CD4-positive, alpha-beta memory T cell (primary cell): ENCODE measurements around the gene MAP1LC3A. TPM values are rescaled to one million over a fixed set of nuclear protein-coding genes. Genes with fewer than 3 reads are reported as not detected.
A peak's percentile ranks its signal among the peaks of the same experiment; 100 is the strongest.

Experiments used
- CTCF ChIA-PET: fragments of 350-600 bp; sonication (Branson Sonifier 250); formaldehyde crosslinking; loops from one replicate; lab custom pipeline; 2021; ENCODE audit warnings: inconsistent platforms; ENCODE audit not compliant: partially characterized antibody; lab: Charles Lee
- POLR2A ChIA-PET: fragments of 350-600 bp; sonication (Branson Sonifier 250); formaldehyde crosslinking; loops from one replicate; lab custom pipeline; 2021; ENCODE audit not compliant: partially characterized antibody; lab: Charles Lee
- DNase-seq, 5 donors: peaks; one replicate each; pipeline versions ENCODE4 v3.0.0 to v3.0.0-alpha.2; 2020 to 2022; ENCODE audit warnings: mixed read lengths in 1 of 5
- H3K27ac ChIP-seq: one replicate; pipeline ENCODE4 v1.7.0; 2013; ENCODE audit warnings: low read depth, low read length
- H3K27me3 ChIP-seq: 2 replicates; pipeline ENCODE4 v1.7.0; 2013; ENCODE audit warnings: mild to moderate bottlenecking, low read length, moderate library complexity; ENCODE audit not compliant: insufficient read depth
- H3K36me3 ChIP-seq: 2 replicates; pipeline ENCODE4 v1.7.0; 2013; ENCODE audit warnings: mild to moderate bottlenecking, low read length, moderate library complexity; ENCODE audit not compliant: insufficient read depth
- H3K4me1 ChIP-seq: 2 replicates; pipeline ENCODE4 v1.7.0; 2013; ENCODE audit warnings: mild to moderate bottlenecking, low read length, moderate library complexity; ENCODE audit not compliant: insufficient read depth
- H3K4me3 ChIP-seq, 2 donors: one replicate each; pipeline ENCODE4 v1.7.0; 2013; ENCODE audit warnings: low read length in 2 of 2, mild to moderate bottlenecking in 1 of 2
- H3K9me3 ChIP-seq, 2 donors: one replicate each; pipeline ENCODE4 v1.7.0; 2013; ENCODE audit warnings: low read length in 2 of 2, control low read depth in 1 of 2; ENCODE audit not compliant: control insufficient read depth in 1 of 2
- H3K27ac Mint-ChIP-seq, 7 donors: one replicate each; pipeline ENCODE4 v1.8.0; 2020 to 2021; ENCODE audit warnings: mixed read lengths in 7 of 7, mild to moderate bottlenecking in 6 of 7, inconsistent platforms in 3 of 7, moderate library complexity in 3 of 7
- H3K27me3 Mint-ChIP-seq, 2 donors: one replicate each; pipeline ENCODE4 v1.8.0; 2020 to 2021; ENCODE audit warnings: mixed read lengths in 2 of 2
- H3K36me3 Mint-ChIP-seq, 2 donors: one replicate each; pipeline ENCODE4 v1.8.0; 2020 to 2021; ENCODE audit warnings: mixed read lengths in 2 of 2, inconsistent platforms in 1 of 2, mild to moderate bottlenecking in 1 of 2
- H3K4me1 Mint-ChIP-seq, 4 donors: one replicate each; pipeline ENCODE4 v1.8.0; 2020 to 2021; ENCODE audit warnings: mixed read lengths in 4 of 4, mild to moderate bottlenecking in 1 of 4
- H3K4me3 Mint-ChIP-seq, 8 donors: one replicate each; pipeline ENCODE4 v1.8.0; 2020 to 2021; ENCODE audit warnings: mixed read lengths in 8 of 8, mild to moderate bottlenecking in 7 of 8, moderate library complexity in 6 of 8, inconsistent platforms in 3 of 8
- H3K9me3 Mint-ChIP-seq, 8 donors: one replicate each; pipeline ENCODE4 v1.8.0; 2020 to 2021; ENCODE audit warnings: mixed read lengths in 8 of 8, mild to moderate bottlenecking in 5 of 8, inconsistent platforms in 3 of 8, moderate library complexity in 1 of 8
- intact Hi-C: fragments of 100-400 bp; cut with micrococcal nuclease; formaldehyde crosslinking; loops from one replicate; pipeline ENCODE4 v1.15.1; 2023
- polyA plus RNA-seq, 2 donors: library from polyadenylated mRNA; unstranded; fragments of 300-500 nt; fragmentation: Illumina TruSeq; gene quantifications; one replicate each; pipeline ENCODE4 v1.2.3, GENCODE V29; 2021
- total RNA-seq, 2 experiments: library from RNA; stranded (reverse); gene quantifications; one replicate each; pipeline ENCODE4 v1.2.3, GENCODE V29; 2021

MAP1LC3A gene
- total and polyA plus RNA-seq, 4 experiments from 2014 or later, result 2.1 to 7.9 (median 3.2) TPM

DNA sequence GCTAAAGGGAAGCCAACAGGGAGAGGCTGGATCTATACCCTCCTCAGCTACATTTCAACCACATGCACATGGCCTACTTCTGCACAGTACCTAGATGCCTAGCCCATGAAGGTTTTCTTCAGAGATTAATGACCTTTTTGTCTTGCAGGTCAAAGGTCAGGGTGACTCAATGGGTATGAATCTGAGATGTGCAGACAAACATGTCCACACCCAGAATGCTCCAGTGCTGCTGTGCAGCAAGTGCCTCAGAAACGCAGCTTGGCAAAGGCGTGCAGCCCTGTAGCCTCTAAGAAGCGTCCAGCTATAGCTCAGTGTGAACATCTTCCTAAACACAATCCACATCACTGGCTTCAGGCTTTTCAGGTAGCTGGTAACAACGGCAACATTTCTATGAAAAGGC is 24.4 kb downstream of the MAP1LC3A start:
- H3K27ac Mint-ChIP-seq, result peak overlapping the region in 2 of 7 donors; percentile 35 to 57
- no peak for DNase-seq
- CTCF ChIA-PET, result interaction anchor here (1.0 kb wide), 1 partner anchor 45 kb away, joined by 3 read pairs; no protein-coding TSS in a partner anchor
- H3K27me3 ChIP-seq, result no peaks in the 10 kb centered on the region
- peaks cover 34 to 37% of the 10 kb centered on the region in 2 donors for H3K36me3 Mint-ChIP-seq
- H3K4me3 Mint-ChIP-seq, result no peak overlapping the region
- peaks cover 13 to 32% (median 27%) of the 10 kb centered on the region in 4 donors for H3K4me1 Mint-ChIP-seq
- no peaks in the 10 kb centered on the region for H3K9me3 Mint-ChIP-seq
- H3K4me3 ChIP-seq, result no peak overlapping the region
- no peaks in the 10 kb centered on the region for H3K27me3 Mint-ChIP-seq
- intact Hi-C loops, result no loop called here
- POLR2A ChIA-PET, result no interaction called here
- peaks cover 12% of the 10 kb centered on the region for H3K36me3 ChIP-seq
- H3K27ac ChIP-seq, result no peak overlapping the region
- H3K4me1 ChIP-seq, result peaks cover 32% of the 10 kb centered on the region
- H3K9me3 ChIP-seq, result no peaks in the 10 kb centered on the region

DNA sequence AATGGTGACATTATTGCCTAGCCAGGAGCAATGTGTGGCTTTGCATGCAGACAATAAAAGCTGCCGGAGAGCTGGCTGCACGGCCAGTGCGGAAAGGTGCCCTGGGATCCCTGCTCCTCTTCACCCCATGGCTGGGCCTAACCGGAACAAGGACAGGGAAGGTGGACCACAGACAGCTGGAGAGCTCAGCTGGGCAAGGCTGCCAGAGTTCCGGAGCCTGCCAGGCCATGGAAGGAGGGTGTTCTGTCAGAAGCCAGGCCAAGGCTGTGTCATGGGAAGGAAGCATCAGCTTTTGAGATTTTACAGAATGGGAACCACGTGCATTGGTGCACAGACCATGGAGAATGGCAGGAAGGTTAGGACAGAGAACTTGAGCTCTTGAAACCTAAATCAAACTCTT is 25.0 kb downstream of the MAP1LC3A start:
- Mint-ChIP-seq H3K27ac (peak overlapping the region in 1 of 7 donors; percentile 35), H3K27me3 (no peaks in the 10 kb centered on the region), H3K9me3 (no peaks in the 10 kb centered on the region), H3K4me3 (no peak overlapping the region), H3K4me1 (peaks cover 13 to 30% (median 27%) of the 10 kb centered on the region in 4 donors), H3K36me3 (peaks cover 29 to 37% of the 10 kb centered on the region in 2 donors)
- POLR2A ChIA-PET, result no interaction called here
- no peaks in the 10 kb centered on the region for H3K9me3 ChIP-seq
- DNase-seq, result no peak
- no peak overlapping the region for H3K4me3 ChIP-seq
- H3K36me3 ChIP-seq, result peaks cover 12% of the 10 kb centered on the region
- intact Hi-C loops, result no loop called here
- H3K4me1 ChIP-seq, result peaks cover 32% of the 10 kb centered on the region
- CTCF ChIA-PET, result interaction anchor here (1.0 kb wide), 1 partner anchor 45 kb away, joined by 3 read pairs; no protein-coding TSS in a partner anchor
- H3K27ac ChIP-seq, result no peak overlapping the region
- no peaks in the 10 kb centered on the region for H3K27me3 ChIP-seq

DNA sequence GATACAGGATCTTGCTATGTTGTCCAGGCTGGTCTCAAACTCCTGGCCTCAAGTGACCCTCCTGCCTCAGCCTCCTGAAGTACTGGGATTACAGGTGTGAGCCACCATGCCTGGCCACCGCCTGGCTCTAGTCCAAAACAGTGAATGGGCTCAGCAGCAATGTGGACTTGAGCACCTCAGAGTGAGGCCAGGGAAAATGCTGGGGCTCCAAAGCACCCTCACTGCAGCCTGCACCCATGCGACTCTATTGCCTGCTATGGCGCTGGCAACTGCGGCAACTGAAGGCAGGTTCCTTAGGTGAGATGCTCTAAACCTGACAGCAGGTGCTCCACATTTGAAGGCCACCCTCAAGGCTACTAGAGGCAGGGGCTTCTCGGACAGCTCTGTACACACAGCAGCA is 26.5 kb downstream of the MAP1LC3A start:
- ChIA-PET CTCF (interaction anchor here (0.6 kb wide), 1 partner anchor 396 kb away, joined by 3 read pairs; no protein-coding TSS in a partner anchor), POLR2A (no interaction called here)
- Mint-ChIP-seq H3K27ac (no peak overlapping the region), H3K9me3 (no peaks in the 10 kb centered on the region), H3K36me3 (peaks cover 29 to 37% of the 10 kb centered on the region in 2 donors), H3K4me1 (peaks cover 13 to 23% (median 20%) of the 10 kb centered on the region in 4 donors), H3K27me3 (no peaks in the 10 kb centered on the region), H3K4me3 (no peak overlapping the region)
- Histone ChIP-seq H3K4me3 (no peak overlapping the region), H3K9me3 (no peaks in the 10 kb centered on the region), H3K27ac (no peak overlapping the region), H3K27me3 (no peaks in the 10 kb centered on the region), H3K36me3 (peaks cover 12% of the 10 kb centered on the region), H3K4me1 (peaks cover 21% of the 10 kb centered on the region)
- intact Hi-C loops, result no loop called here
- no peak for DNase-seq

DNA sequence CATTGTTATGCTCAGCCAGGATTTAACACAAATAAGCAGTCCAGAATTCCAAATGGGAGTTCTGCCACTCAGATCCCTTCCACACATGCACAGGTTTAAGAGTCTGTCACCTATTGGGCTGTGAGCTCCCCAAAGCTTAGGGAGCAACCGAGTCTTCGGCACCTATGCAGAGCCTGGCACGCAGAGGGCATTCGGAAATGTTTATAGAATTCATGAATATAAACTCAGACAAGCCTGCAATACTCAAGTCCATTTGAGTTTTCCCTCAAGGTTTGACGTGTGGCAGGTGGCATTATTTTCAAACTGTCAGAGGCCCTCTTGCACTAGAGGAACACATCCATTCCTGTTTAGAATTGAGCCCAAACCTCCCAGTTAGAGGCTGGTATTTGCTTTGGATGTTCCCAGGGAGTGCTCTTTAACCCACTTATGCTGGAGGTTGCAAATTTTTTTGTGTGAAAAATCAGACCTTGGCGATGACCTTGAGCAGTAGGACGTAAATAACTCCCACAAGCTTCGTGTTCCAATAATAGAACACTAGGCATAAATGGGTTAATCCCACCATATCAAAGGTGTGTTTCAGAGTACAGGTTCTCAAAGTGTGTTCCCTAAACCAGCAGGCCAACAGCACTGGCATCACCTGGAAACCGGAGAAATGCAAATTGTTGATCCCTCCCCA is 28.1 kb downstream of the MAP1LC3A start:
- ChIA-PET CTCF (no interaction called here), POLR2A (no interaction called here)
- H3K4me3 ChIP-seq, result no peak overlapping the region
- no peak for DNase-seq
- no peaks in the 10 kb centered on the region for H3K9me3 ChIP-seq
- Mint-ChIP-seq H3K4me1 (peaks cover 3 to 7% (median 5%) of the 10 kb centered on the region in 4 donors), H3K4me3 (no peak overlapping the region), H3K9me3 (no peaks in the 10 kb centered on the region), H3K27ac (peak overlapping the region in 2 of 7 donors; percentile 4 to 12), H3K27me3 (no peaks in the 10 kb centered on the region), H3K36me3 (peaks cover 15 to 29% of the 10 kb centered on the region in 2 donors)
- intact Hi-C loops, result no loop called here
- no peak overlapping the region for H3K27ac ChIP-seq
- peaks cover 12% of the 10 kb centered on the region for H3K36me3 ChIP-seq
- no peaks in the 10 kb centered on the region for H3K27me3 ChIP-seq
- peaks cover 5% of the 10 kb centered on the region for H3K4me1 ChIP-seq

DNA sequence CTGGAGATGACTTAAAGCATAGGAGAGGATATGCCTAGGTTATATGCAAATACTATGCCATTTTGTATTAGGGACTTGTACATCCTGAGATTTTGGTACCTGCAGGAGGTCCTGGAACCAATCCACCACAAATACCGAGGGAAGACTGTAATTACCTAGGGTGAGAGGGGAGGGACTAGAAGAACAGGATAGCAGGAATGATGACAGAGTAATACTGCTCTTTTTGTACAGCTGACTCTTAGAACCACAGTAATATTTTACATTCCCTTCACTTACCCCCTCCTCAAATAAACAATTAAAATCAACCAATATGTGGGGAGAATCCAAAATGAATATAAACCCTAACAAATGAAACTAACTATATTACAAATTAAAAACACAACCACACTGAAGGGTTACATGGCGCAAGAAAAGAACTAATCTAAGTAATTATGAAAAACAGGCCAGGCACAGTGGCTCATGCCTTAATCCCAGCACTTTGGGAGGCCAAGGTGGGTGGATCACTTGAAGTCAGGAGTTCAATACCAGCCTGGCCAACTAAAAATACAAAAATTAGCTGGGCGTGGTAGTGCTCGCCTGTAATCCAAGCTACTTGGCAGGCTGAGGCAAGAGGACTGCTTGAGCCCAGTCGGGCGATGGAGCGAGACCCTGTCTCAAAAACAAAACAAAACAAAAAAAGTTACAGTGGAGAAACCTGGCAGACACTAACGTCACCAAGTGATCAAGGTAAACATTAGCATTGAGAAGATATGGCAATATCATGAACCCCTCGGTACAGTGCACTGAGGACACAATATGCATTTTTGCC is 37.1 kb downstream of the MAP1LC3A start:
- H3K27ac ChIP-seq, result no peak overlapping the region
- H3K4me1 ChIP-seq, result no peaks in the 10 kb centered on the region
- DNase-seq, result no peak
- intact Hi-C loops, result no loop called here
- no peaks in the 10 kb centered on the region for H3K27me3 Mint-ChIP-seq
- ChIA-PET CTCF (no interaction called here), POLR2A (no interaction called here)
- H3K27ac Mint-ChIP-seq, result no peak overlapping the region
- peaks cover 0 to 8% of the 10 kb centered on the region in 2 donors for H3K36me3 Mint-ChIP-seq
- H3K27me3 ChIP-seq, result no peaks in the 10 kb centered on the region
- H3K4me3 Mint-ChIP-seq, result no peak overlapping the region
- no peak overlapping the region for H3K4me3 ChIP-seq
- H3K4me1 Mint-ChIP-seq, result no peaks in the 10 kb centered on the region
- no peaks in the 10 kb centered on the region for H3K9me3 Mint-ChIP-seq
- no peaks in the 10 kb centered on the region for H3K9me3 ChIP-seq
- H3K36me3 ChIP-seq, result no peaks in the 10 kb centered on the region

DNA sequence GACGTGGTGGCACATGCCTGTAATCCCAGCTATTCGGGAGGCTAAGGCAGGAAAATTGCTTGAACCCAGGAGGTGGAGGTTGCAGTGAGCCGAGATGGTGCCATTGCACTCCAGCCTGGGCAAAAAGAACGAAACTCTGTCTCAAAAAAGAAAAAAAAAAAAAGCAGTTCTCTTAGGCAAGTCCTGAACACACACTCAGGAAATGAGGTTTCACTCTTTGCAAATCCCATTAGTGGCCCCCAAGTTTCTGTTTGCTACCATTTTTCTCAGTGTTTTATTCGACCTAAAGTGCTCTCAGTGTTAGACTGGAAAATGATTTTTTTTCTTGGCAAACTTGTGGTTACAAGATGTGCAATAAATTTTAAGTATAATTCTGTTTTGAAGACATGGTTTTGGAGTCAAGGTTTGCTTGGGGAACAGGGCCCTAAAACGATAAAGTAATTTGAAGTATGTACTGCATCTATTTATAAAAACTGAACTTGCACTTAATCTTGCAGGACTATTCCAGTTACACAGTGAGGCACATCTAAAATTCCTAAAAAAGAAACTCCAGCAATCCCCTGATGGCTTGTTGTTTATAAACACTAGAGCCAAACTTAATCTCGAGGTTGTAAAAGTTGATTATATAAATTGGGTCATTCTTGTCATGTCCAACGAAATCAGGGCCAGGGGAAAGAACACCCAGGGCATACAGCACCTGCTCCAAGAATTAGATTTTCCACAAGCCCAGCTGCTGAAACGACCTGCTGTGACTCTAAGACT is 42.6 kb downstream of the MAP1LC3A start:
- no peaks in the 10 kb centered on the region for H3K36me3 ChIP-seq
- H3K4me1 ChIP-seq, result no peaks in the 10 kb centered on the region
- H3K4me3 ChIP-seq, result no peak overlapping the region
- no peaks in the 10 kb centered on the region for H3K9me3 ChIP-seq
- H3K27me3 ChIP-seq, result no peaks in the 10 kb centered on the region
- Mint-ChIP-seq H3K36me3 (peaks cover 2 to 4% of the 10 kb centered on the region in 2 donors), H3K9me3 (no peaks in the 10 kb centered on the region), H3K4me3 (no peak overlapping the region), H3K27me3 (no peaks in the 10 kb centered on the region), H3K4me1 (no peaks in the 10 kb centered on the region), H3K27ac (no peak overlapping the region)
- POLR2A ChIA-PET, result no interaction called here
- no peak overlapping the region for H3K27ac ChIP-seq
- no peak for DNase-seq
- intact Hi-C loops, result no loop called here
- CTCF ChIA-PET, result no interaction called here
